Vagina (tissue), 2 donors: Measurements from ENCODE around the gene ETV2. TPM values are rescaled to one million over a fixed set of nuclear protein-coding genes. Genes with fewer than 3 reads are reported as not detected.

ENCODE experiments used
- DNase-seq, 2 donors: peaks; one replicate each; pipeline ENCODE4 v3.0.0-alpha.2; 2017; ENCODE audit errors: extremely low spot score in 2 of 2
- H3K27ac ChIP-seq: fragments of 200-600 bp; sonication (generic); one replicate; pipeline ENCODE4 v1.5.1; 2019
- H3K27me3 ChIP-seq: fragments of 200-600 bp; sonication (generic); one replicate; pipeline ENCODE4 v1.5.1; 2019
- H3K36me3 ChIP-seq, 2 donors: fragments of 200-600 bp; sonication (generic); one replicate each; pipeline ENCODE4 v1.5.1; 2017 to 2019
- H3K4me1 ChIP-seq: fragments of 200-600 bp; sonication (generic); one replicate; pipeline ENCODE4 v1.5.1; 2019
- H3K4me3 ChIP-seq, 2 donors: fragments of 200-600 bp; sonication (generic); 1 replicate in 1 of 2; 2 replicates in 1 of 2; pipeline ENCODE4 v1.5.1; 2016 to 2019
- H3K9me3 ChIP-seq: fragments of 200-600 bp; sonication (generic); one replicate; pipeline ENCODE4 v1.5.1; 2019
- POLR2A ChIP-seq, 2 donors: fragments of 450-650 bp; IDR thresholded peaks; one replicate each; pipeline ENCODE4 v1.6.1; 2017; ENCODE audit warnings: antibody characterized with exemption in 2 of 2, mild to moderate bottlenecking in 2 of 2, moderate library complexity in 2 of 2
- POLR2AphosphoS5 ChIP-seq, 2 donors: sonication (generic); formaldehyde crosslinking; IDR thresholded peaks; one replicate each; pipeline ENCODE4 v1.9.0; 2017; ENCODE audit warnings: antibody characterized with exemption in 2 of 2, mild to moderate bottlenecking in 2 of 2, low read depth in 1 of 2; ENCODE audit not compliant: insufficient read depth in 1 of 2
- intact Hi-C: fragments of 100-400 bp; cut with DNase I; formaldehyde crosslinking; loops from one replicate; pipeline ENCODE4 v1.15.1; 2023
- total RNA-seq: library from RNA; depleted of rRNA; stranded (reverse); fragments of >200 nt; gene quantifications from one replicate; pipeline ENCODE4 v1.2.3, GENCODE V29; 2016
- TF ChIP-seq, protein P1 (sequence below), 3 experiments: fragments of 450-650 bp in 2 of 3; fragments of 200-600 bp in 1 of 3; sonication (generic) in 1 of 3; IDR thresholded peaks; one replicate each; pipeline ENCODE4 v1.5.1; 2017 to 2019; ENCODE audit warnings: antibody characterized with exemption in 3 of 3, mild to moderate bottlenecking in 2 of 3, moderate library complexity in 2 of 3

The ETV2 gene
- total RNA-seq, 1 donor from 2014 or later: not detected

DNA sequence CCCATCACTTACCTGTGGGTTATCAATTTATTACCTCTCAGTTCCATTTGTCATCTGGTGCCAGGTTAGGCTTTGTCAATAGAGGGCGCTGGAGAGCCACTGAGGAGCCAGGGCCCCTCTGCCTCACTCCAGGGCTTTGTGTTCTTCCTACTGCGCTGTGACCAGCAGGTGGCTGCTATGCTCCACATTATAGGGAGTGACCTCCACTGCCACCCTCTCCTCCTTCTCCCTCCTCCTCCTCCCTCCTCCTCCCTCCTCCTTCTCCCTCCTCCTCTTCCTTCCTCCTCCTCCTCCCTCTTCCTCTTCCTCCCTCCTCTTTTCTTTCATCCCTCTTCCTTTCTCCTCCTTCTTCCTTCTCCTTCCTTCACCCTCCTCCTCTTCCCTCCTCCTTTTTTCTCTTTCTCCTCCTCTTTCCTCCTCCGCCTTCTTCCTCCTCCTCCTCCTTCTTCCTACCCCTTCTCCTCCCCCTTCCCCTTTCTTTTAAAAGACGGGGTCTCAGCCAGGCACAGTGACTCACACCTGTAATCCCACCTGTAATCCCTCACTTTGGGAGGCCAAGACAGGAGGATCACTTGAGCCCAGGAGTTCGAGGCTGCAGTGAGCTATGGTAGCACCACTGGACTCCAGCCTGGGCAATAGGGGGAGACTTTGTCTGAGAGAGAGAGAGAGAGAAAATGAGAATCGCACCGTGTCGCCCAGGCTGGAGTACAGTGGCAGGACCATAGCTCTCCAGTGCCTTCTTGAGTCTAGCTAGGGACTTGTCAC lies 52.5 kb downstream of the ETV2 start:
- H3K27me3 ChIP-seq: no peaks in the 10 kb centered on the region
- H3K9me3 ChIP-seq: no peaks in the 10 kb centered on the region
- TF ChIP-seq POLR2AphosphoS5 (IDR thresholded peaks at IDR 0.05; ENCODE audit: insufficient read depth in 1 of 2, low read depth in 1 of 2) (peak in 1 of 2 donors; percentile 49), POLR2A (IDR thresholded peaks at IDR 0.05) (no peak)
- TF ChIP-seq, protein P1, sequence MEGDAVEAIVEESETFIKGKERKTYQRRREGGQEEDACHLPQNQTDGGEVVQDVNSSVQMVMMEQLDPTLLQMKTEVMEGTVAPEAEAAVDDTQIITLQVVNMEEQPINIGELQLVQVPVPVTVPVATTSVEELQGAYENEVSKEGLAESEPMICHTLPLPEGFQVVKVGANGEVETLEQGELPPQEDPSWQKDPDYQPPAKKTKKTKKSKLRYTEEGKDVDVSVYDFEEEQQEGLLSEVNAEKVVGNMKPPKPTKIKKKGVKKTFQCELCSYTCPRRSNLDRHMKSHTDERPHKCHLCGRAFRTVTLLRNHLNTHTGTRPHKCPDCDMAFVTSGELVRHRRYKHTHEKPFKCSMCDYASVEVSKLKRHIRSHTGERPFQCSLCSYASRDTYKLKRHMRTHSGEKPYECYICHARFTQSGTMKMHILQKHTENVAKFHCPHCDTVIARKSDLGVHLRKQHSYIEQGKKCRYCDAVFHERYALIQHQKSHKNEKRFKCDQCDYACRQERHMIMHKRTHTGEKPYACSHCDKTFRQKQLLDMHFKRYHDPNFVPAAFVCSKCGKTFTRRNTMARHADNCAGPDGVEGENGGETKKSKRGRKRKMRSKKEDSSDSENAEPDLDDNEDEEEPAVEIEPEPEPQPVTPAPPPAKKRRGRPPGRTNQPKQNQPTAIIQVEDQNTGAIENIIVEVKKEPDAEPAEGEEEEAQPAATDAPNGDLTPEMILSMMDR (IDR thresholded peaks at IDR 0.05): peak; percentile 85 to 98 (median 92)
- no peaks in the 10 kb centered on the region for H3K36me3 ChIP-seq
- H3K27ac ChIP-seq: no peak overlapping the region
- no peak for DNase-seq
- intact Hi-C loops: loop anchor here (2.0 kb wide), 1 partner anchor 45 kb away; no protein-coding TSS in a partner anchor
- H3K4me3 ChIP-seq: no peak overlapping the region
- no peaks in the 10 kb centered on the region for H3K4me1 ChIP-seq

Other genes starting within 250 kb of the ETV2 start
- not detected for gene FFAR2, start 193.5 kb upstream of the ETV2 start, total RNA-seq
- gene KRTDAP, start 151.3 kb upstream of the ETV2 start, total RNA-seq: 687 TPM
- gene DMKN, start 128.1 kb upstream of the ETV2 start, total RNA-seq: 237 TPM
- gene SBSN, start 113.4 kb upstream of the ETV2 start, total RNA-seq: 162 TPM
- gene GAPDHS, start 108.3 kb upstream of the ETV2 start, total RNA-seq: not detected
- 104 TPM for gene TMEM147, start 96.1 kb upstream of the ETV2 start, total RNA-seq
- gene ATP4A, start 78.1 kb upstream of the ETV2 start, total RNA-seq: not detected
- gene PMIS2, start 55.6 kb upstream of the ETV2 start, total RNA-seq: not detected
- gene HAUS5, start 29.0 kb upstream of the ETV2 start, total RNA-seq: 11.0 TPM
- 54.3 TPM for gene RBM42, start 12.7 kb upstream of the ETV2 start, total RNA-seq
- gene COX6B1, start 6.6 kb downstream of the ETV2 start, total RNA-seq: 265 TPM
- 9.1 TPM for gene UPK1A, start 24.8 kb downstream of the ETV2 start, total RNA-seq
- gene ZBTB32, start 62.8 kb downstream of the ETV2 start, total RNA-seq: not detected
- 16.0 TPM for gene KMT2B, start 76.3 kb downstream of the ETV2 start, total RNA-seq
- 7.4 TPM for gene IGFLR1, start 100.7 kb downstream of the ETV2 start, total RNA-seq
- 6.6 TPM for gene U2AF1L4, start 103.7 kb downstream of the ETV2 start, total RNA-seq
- 28.2 TPM for gene PSENEN, start 103.9 kb downstream of the ETV2 start, total RNA-seq
- gene LIN37, start 106.8 kb downstream of the ETV2 start, total RNA-seq: 11.3 TPM
- gene HSPB6, start 115.3 kb downstream of the ETV2 start, total RNA-seq: 238 TPM
- gene PROSER3, start 116.4 kb downstream of the ETV2 start, total RNA-seq: 13.8 TPM
- 35.4 TPM for gene ARHGAP33, start 133.8 kb downstream of the ETV2 start, total RNA-seq
- gene PRODH2, start 171.1 kb downstream of the ETV2 start, total RNA-seq: not detected
- not detected for gene NPHS1, start 210.8 kb downstream of the ETV2 start, total RNA-seq
- gene KIRREL2, start 215.2 kb downstream of the ETV2 start, total RNA-seq: not detected
- gene APLP1, start 226.8 kb downstream of the ETV2 start, total RNA-seq: 1.5 TPM